HG02623 (cell line): ENCODE results near the gene TUBB4A.

Source experiments
- ATAC-seq: cut with Tn5 transposase; IDR thresholded peaks from one replicate; pipeline ENCODE4 v1.9.1; 2021; ENCODE audit warnings: moderate library complexity; ENCODE audit not compliant: unreplicated experiment

The TUBB4A gene

DNA sequence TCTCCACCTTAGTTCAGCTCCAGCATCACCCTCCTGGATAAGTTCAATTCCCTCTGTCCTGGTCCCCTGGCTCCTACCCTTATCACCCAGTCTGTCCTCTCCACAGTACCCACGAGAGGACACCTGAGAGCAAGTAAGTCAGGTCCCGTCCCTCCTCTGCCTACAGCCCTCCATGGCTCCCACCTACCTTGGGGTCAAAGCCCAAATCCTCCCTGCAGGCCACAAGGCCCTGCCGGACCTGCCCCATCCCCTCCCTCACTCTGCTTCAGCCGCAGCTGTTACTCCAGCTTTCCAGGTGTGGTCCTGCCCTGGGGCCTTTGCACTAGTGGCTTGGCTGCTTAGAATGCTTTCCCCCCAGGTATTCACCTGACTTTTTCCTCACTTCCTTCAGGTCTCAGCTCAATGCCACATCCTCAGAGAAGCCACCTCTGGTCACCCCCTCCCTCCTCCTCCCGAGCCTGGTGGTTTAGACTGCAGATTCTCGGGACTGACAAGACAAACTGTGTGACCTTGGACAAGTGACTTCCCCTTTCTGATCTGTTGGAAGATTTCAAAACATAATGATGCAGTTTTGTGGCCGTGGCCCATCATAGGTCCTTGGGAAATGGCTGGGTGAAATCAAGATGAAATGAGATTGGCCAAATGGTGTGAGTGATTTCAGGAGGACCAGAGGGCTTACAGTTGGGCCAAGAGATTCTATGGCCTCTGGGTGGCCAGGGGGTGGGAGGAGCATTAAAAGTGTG lies 3.6 kb downstream of the TUBB4A start:
- ATAC-seq: no peak

GRCh38 chr19:6495947-6496346 lies 6.2 kb downstream of the TUBB4A start:
- ATAC-seq: no peak

- ATAC-seq: no peak
Observed at GRCh38 chr19:6494438-6495036, 7.6 kb downstream of the TUBB4A start.

- no peak for ATAC-seq
Observed at GRCh38 chr19:6491802-6492592, 10.1 kb downstream of the TUBB4A start.

DNA sequence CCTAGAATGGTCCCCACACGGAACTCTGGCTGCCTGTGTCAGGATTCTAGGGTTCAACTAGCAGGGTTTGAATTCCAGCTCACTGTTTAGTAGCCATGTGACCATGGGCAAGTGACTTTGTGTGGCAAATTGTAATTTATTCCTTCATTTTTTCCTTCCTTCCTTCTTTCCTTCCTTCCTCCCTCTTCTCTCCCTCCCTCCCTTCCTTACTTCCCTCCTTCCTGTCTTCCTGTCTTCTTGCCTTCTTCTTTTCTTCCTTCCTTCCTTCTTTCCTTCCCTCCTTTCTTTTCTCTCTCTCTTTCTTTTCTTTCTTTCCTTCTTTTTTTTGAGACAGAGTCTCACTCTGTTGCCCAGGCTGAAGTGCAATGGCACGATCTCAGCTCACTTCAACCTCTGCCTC lies 12.0 kb downstream of the TUBB4A start:
- no peak for ATAC-seq

DNA sequence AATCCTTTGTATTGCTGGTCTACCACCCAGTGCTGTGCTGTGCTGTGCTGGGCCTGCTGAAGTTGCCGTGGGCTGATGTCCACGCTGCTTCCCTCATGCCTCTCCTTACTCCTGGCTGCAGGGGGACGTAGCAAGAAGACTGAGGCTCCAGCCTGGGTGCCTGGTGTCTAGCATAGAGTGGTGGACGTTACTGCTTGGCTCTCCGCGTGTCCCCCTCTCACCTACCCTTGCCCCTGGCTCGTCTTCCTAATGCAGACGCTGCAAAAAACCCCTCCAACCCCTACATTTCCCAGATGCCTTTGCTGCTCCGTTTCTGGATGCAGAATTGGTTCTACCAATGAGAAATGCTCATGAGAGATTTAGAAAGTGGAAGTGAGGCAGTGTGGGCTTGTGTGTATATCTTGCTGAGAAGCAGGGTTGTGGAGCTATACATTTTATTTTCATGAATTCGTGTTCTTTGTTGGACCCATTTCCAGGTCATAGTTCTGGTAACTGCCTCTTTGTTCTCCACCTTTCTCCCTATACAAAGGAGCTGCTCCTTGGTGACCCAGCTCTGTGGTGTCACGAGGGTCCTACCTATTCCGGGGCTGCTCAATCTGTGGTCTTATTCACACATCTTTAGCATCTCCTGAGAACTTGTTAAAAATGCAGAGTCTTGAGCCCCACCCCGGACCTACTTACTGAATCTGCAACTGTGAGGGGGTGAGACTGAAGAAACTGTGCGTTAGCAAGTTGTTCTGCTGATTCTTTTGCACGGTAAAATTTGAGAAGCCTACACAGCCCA lies 12.6 kb downstream of the TUBB4A start:
- no peak for ATAC-seq

DNA sequence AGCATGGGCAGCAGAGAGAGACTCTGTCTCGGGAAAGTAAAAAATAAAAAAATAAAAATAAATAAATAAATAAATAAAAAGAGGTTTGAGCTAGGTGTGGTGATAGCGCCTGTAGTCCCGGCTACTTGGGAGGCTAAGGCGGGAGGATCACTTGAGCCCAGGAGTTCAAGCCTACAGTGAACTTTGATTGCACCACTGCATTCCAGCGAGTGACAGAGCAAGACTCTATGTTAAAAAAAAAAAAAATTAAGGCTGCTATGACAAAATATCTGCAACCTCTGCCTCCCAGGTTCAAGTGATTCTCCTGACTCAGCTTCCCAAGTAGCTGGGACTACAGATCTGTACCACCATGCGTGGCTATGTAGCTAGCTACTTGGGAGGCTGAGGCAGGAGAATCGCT lies 17.3 kb downstream of the TUBB4A start:
- no peak for ATAC-seq

- ATAC-seq: no peak
Observed at GRCh38 chr19:6484230-6484629, 17.9 kb downstream of the TUBB4A start.

- ATAC-seq: no peak
Observed at GRCh38 chr19:6483235-6483634, 18.9 kb downstream of the TUBB4A start.

GRCh38 chr19:6482343-6482686 lies 19.8 kb downstream of the TUBB4A start:
- ATAC-seq: no peak

DNA sequence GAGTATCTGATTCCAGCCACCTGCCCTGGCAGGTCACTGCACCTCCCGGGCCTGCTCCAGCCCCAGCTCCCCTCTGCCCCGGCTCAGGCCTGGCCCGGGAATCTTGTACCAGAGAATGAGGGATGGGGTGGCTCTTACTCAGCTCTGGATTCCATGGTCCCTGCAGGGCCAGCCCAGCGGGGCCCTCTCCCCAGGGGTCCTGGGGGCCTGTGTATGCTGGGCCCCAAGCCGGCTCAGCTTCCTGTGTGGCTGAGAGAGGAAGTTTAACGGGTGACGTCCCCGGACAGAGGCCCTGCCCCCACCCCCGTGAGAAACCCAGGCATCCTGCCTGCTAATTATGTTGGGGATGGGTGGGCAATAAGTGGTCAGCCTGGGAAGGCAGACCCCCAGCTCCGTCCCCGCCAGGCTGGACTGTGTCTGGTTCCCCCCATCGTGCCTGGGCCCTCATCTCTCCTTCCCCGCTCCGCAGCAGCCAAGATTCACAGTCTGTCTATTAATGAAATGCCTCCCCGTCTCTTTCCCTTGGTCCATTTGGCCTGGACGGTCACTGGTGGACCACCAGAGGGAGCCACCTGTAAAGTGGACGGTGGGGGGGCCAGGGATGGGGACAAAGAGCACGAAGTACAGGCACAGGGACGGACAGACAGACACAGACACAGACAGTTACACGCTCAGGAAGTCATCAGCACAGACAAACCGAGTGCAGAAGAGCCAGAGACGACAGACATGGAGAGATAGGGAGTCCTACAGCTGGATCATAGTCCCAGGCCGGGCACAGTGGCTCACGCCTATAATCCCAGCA lies 20.4 kb downstream of the TUBB4A start, which contains the start of gene DENND1C:
DENND1C (minus strand) TSS at position 247 of the 802 bp plus-strand sequence; CDS start at position 155, 92 bp downstream.
- peak; percentile 55 for ATAC-seq

GRCh38 chr19:6480848-6481415 lies 21.2 kb downstream of the TUBB4A start:
- no peak for ATAC-seq

DNA sequence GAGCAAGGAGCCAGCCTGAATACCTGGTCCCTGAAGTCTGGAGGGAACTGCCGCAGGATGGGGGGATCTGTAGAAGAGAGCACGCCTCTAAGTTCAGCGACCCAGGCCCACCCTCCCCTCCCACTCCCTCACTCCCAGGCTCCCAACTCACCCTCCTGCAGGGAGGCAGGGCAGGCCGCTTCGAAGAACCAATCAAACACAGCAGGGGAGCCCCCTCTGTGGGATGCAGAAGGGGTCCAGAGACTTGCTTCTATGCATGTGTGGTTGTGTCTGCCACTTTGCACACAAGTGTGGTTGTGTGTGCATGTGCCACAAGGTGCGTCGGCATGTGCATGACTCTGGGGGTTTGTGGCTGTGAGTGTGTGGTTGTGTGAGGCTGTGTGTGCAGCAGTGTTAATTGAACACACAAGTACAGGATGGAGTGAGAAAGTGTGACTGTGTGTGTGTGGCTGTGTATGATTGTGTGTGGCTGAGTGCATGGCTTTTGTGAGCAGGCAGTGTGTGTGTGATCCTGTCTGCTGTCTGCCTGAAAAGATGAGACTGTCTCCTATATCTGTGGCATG lies 22.2 kb downstream of the TUBB4A start:
- ATAC-seq: no peak

- ATAC-seq: no peak
Observed at GRCh38 chr19:6478815-6479214, 23.3 kb downstream of the TUBB4A start.

- no peak for ATAC-seq
Observed at GRCh38 chr19:6476896-6477431, 25.1 kb downstream of the TUBB4A start.

GRCh38 chr19:6476155-6476895 lies 25.8 kb downstream of the TUBB4A start:
- ATAC-seq: no peak

DNA sequence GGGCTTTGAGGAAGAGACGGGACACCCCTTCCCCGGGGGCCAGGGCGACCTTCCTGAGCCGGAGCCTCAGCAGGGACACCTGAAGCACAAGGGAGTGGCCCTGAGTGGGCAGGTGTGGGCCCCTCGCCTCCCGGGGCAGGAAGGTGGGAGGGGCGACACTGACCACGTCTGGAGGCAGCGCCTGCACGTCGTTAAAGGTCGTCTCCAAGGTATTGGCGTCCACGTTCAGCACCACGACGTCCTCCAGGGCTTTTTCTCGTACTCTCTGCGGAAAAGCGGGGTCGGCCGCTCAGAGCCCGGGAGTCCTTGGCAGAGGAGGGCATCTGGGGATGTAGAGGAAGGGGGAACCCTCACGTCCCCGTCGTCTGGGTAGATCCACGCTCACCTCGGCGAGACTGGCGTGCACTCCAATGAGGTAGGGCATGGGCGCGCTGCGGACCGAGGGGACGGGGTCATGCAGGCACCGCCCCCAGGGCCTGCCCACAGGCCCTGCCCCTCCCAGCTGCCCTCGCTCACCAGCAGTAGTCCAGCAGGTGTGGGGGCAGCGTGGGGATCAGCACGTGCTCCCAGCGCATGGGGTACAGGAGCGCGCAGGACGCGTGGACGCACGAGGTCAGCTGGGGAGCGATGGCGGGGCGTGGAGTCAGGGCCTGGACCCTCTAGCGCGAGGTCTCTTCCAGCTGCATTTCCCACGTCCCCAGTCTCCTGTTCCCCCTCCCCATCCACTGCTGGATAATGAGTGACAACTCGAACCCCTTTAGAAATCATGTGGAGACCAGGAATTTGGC lies 26.6 kb downstream of the TUBB4A start:
- no peak for ATAC-seq

- no peak for ATAC-seq
Observed at GRCh38 chr19:6473647-6474046, 28.5 kb downstream of the TUBB4A start.
